Left lung (tissue), 10 donors: ENCODE data around the gene ZBTB47. TPM values are rescaled to one million over a fixed set of nuclear protein-coding genes. Genes with fewer than 3 reads are reported as not detected.

Source experiments
- ATAC-seq: fragments of 200-7000 bp; cut with Tn5 transposase; one replicate; pipeline ENCODE4 v1.9.1; 2020; ENCODE audit warnings: moderate library complexity
- DNase-seq, 4 donors: peaks; one replicate each; pipeline ENCODE4 v3.0.0-alpha.2; 2013 to 2020
- H3K27ac ChIP-seq, 2 donors: fragments of 200-600 bp; sonication (generic) in 1 of 2; one replicate each; pipeline versions ENCODE4 v1.5.0 to v1.8.0; 2020 to 2021
- H3K27me3 ChIP-seq, 2 donors: fragments of 200-600 bp; sonication (generic) in 1 of 2; one replicate each; pipeline versions ENCODE4 v1.5.0 to v1.8.0; 2020 to 2021
- H3K36me3 ChIP-seq, 2 donors: fragments of 200-600 bp; sonication (generic) in 1 of 2; one replicate each; pipeline versions ENCODE4 v1.5.0 to v1.8.0; 2020 to 2021
- H3K4me1 ChIP-seq, 2 donors: fragments of 200-600 bp; one replicate each; pipeline ENCODE4 v1.8.0; 2021
- H3K4me3 ChIP-seq, 2 donors: fragments of 200-600 bp; sonication (generic) in 1 of 2; one replicate each; pipeline versions ENCODE4 v1.5.0 to v1.8.0; 2020 to 2021; ENCODE audit warnings: mild to moderate bottlenecking in 1 of 2
- H3K9me3 ChIP-seq, 2 donors: fragments of 200-600 bp; sonication (generic) in 1 of 2; one replicate each; pipeline versions ENCODE4 v1.5.0 to v1.8.0; 2020 to 2021
- intact Hi-C, 2 donors: fragments of 100-400 bp; cut with DNase I; formaldehyde crosslinking; loops; one replicate each; pipeline versions ENCODE4 v1.11.2 to v1.14.2; 2022
- polyA plus RNA-seq, 6 donors: library from polyadenylated mRNA; unstranded; fragments of 120-200 nt; gene quantifications; one replicate each; pipeline ENCODE4 v1.2.1, GENCODE V29; 2013; ENCODE audit not compliant: insufficient read length in 6 of 6
- total RNA-seq, 2 donors: library from RNA; stranded (reverse); fragmentation: NEBNext Ultra II Directional; extraction: Animal tissue kit (Norgen Biotek cat#: 25700); gene quantifications; one replicate each; pipeline ENCODE4 v1.2.1, GENCODE V29; 2021
- TF ChIP-seq, protein P1 (sequence below), 2 donors: fragments of 200-600 bp; sonication (generic) in 1 of 2; IDR thresholded peaks; one replicate each; pipeline versions ENCODE4 v1.5.0 to v1.8.0; 2021; ENCODE audit warnings: antibody characterized with exemption in 2 of 2
- donor health status: DM: no; HTN: yes; CAD: no.
- donor health status: DM: no; HTN: no; CAD: no.

ZBTB47 gene
- total and polyA plus RNA-seq, 8 donors = 10.4 to 34.9 (median 15.1) TPM

DNA sequence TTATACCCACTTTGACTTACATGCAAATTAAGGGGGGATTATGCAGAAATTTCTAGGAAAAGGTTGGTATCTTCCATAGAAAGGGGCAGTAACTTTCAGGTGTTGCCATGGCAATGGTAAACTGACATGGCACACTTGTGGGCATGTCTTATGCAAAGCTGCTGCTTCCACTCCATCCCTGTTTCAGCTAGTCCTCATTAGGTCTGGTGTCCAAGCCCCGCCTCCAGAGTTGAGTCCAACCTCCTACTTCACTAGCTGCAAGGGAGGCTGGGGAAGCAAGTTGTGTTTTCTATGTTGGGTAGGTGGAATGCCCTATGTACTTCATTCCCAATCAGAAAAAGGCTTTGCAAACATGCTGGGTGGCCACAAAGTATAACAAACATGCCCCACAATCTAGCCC, 17.2 kb downstream of the ZBTB47 start:
- no peak overlapping the region for H3K4me3 ChIP-seq
- H3K9me3 ChIP-seq = no peaks in the 10 kb centered on the region
- H3K36me3 ChIP-seq = no peaks in the 10 kb centered on the region
- no peaks in the 10 kb centered on the region for H3K27me3 ChIP-seq
- ATAC-seq = no peak
- no peak for DNase-seq
- intact Hi-C loops = no loop called here
- H3K27ac ChIP-seq = no peak overlapping the region
- TF ChIP-seq, protein P1, sequence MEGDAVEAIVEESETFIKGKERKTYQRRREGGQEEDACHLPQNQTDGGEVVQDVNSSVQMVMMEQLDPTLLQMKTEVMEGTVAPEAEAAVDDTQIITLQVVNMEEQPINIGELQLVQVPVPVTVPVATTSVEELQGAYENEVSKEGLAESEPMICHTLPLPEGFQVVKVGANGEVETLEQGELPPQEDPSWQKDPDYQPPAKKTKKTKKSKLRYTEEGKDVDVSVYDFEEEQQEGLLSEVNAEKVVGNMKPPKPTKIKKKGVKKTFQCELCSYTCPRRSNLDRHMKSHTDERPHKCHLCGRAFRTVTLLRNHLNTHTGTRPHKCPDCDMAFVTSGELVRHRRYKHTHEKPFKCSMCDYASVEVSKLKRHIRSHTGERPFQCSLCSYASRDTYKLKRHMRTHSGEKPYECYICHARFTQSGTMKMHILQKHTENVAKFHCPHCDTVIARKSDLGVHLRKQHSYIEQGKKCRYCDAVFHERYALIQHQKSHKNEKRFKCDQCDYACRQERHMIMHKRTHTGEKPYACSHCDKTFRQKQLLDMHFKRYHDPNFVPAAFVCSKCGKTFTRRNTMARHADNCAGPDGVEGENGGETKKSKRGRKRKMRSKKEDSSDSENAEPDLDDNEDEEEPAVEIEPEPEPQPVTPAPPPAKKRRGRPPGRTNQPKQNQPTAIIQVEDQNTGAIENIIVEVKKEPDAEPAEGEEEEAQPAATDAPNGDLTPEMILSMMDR (IDR thresholded peaks at IDR 0.05) = no peak
- no peaks in the 10 kb centered on the region for H3K4me1 ChIP-seq

DNA sequence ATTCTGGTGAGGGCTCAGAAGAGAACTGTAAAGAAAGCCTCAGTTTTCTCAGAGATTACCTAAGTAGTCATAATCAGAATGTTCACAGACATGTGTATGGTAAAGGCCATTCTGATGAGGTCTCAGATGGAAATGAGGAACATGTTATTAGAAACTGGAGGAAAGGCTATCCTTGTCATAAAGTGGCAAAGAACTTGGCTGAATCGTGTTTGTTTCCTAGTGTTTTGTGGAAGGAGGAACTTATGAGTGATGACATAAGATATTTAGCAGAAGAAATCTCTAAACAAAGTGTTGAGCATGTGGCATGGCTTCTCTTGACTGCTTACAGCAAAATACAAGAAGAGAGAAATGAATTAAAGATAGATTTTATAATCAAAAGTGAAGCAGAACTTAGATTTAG, 19.0 kb downstream of the ZBTB47 start:
- Histone ChIP-seq H3K27ac (no peak overlapping the region), H3K4me3 (no peak overlapping the region), H3K9me3 (no peaks in the 10 kb centered on the region), H3K27me3 (no peaks in the 10 kb centered on the region), H3K4me1 (no peaks in the 10 kb centered on the region), H3K36me3 (no peaks in the 10 kb centered on the region)
- TF ChIP-seq, protein P1 (IDR thresholded peaks at IDR 0.05) = no peak
- ATAC-seq (peak; percentile 29), DNase-seq (no peak)
- intact Hi-C loops = no loop called here

DNA sequence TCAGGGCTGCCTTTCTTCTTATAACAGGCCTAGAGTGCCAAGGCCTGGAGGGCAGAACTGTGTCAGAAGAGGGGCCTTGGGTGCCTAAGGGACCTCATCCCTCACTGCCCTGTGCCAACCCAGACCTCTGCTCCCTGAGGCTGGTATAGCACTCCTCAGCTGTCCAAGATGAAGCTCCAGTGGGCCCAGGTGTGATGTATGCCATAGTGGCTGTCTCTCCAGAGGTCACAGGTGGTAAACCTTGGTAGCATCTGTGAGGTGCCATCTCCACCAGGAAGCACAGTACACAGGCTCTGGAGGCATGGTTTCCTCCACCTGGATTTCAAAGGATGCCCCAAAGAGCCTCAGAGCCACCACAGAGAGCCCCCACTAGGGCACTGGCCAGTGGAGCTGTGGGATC, 19.6 kb downstream of the ZBTB47 start:
- DNase-seq (peak in 1 of 4 donors; percentile 19), ATAC-seq (no peak)
- Histone ChIP-seq H3K4me1 (no peaks in the 10 kb centered on the region), H3K9me3 (no peaks in the 10 kb centered on the region), H3K27me3 (no peaks in the 10 kb centered on the region), H3K4me3 (no peak overlapping the region), H3K27ac (no peak overlapping the region), H3K36me3 (no peaks in the 10 kb centered on the region)
- TF ChIP-seq, protein P1 (IDR thresholded peaks at IDR 0.05) = no peak
- intact Hi-C loops = no loop called here

DNA sequence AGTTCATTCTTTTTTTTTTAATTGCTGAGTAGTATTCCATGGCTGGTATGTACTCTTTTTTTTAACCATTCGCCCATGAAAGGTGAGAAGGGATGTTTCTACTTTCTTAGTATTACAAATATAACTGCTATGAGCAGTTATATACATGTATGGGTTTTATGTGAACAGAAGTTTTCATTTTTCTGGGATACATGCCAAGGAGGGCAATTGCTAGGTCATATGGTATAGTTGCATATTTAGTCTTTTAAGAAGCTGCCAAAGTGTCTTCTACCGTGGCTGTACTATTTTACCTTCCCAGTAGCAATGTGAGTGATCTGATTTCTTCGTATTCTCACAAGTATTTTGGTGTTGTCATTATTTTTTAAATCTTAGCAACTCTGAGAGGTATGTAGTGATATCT, 20.6 kb downstream of the ZBTB47 start:
- Histone ChIP-seq H3K36me3 (no peaks in the 10 kb centered on the region), H3K4me1 (no peaks in the 10 kb centered on the region), H3K4me3 (no peak overlapping the region), H3K9me3 (no peaks in the 10 kb centered on the region), H3K27me3 (no peaks in the 10 kb centered on the region), H3K27ac (no peak overlapping the region)
- ATAC-seq (no peak), DNase-seq (no peak)
- intact Hi-C loops = no loop called here
- TF ChIP-seq, protein P1 (IDR thresholded peaks at IDR 0.05) = no peak

DNA sequence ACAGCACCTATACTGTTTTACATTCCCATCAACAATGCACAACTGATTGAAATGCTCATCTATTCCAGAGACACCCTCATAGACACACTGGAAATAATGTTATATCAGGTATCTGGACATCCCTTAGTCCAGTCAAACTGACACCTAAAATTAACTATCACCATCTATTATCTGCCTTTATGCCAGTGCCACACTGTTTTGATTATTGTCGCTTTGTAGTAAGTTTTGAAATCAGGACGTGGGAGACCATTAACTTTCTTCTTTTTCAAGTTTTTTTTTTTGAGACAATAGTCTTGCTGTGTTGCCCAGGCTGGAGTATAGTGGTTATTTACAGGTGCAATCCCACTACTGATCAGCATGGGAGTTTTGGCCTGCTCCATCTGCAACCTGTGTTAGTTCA, 22.4 kb downstream of the ZBTB47 start:
- Histone ChIP-seq H3K4me3 (no peak overlapping the region), H3K4me1 (no peaks in the 10 kb centered on the region), H3K27ac (no peak overlapping the region), H3K9me3 (no peaks in the 10 kb centered on the region), H3K27me3 (no peaks in the 10 kb centered on the region), H3K36me3 (no peaks in the 10 kb centered on the region)
- no peak for DNase-seq
- TF ChIP-seq, protein P1 (IDR thresholded peaks at IDR 0.05) = no peak
- intact Hi-C loops = no loop called here
- no peak for ATAC-seq
